HepG2 (cell line): Measurements from ENCODE around the gene N4BP2. TPM values are rescaled to one million over a fixed set of nuclear protein-coding genes. Genes with fewer than 3 reads are reported as not detected.

Experiments
- ETV6 ChIP-seq: sonication (generic); formaldehyde crosslinking; conservative IDR thresholded peaks from 2 replicates; pipeline ENCODE4 v1.4.0; 2020; ENCODE audit warnings: missing genetic modification reagents
- FOSL1 ChIP-seq: sonication (generic); formaldehyde crosslinking; IDR thresholded peaks from 2 replicates; pipeline ENCODE4 v1.9.0; 2021; ENCODE audit warnings: missing genetic modification reagents, borderline replicate concordance
- NFE2L1 ChIP-seq: sonication (generic); formaldehyde crosslinking; IDR thresholded peaks from 2 replicates; pipeline ENCODE4 v1.4.0; 2020; ENCODE audit warnings: missing genetic modification reagents, mild to moderate bottlenecking, borderline replicate concordance
- NFYC ChIP-seq: IDR thresholded peaks from 2 replicates; pipeline ENCODE4 v1.6.1; 2016; ENCODE audit warnings: missing genetic modification reagents, missing compliant biosample characterization
- POGZ ChIP-seq: sonication (generic); formaldehyde crosslinking; IDR thresholded peaks from 2 replicates; pipeline ENCODE4 v1.4.0; 2020; ENCODE audit warnings: mild to moderate bottlenecking, missing genetic modification reagents
- RFX5 ChIP-seq: IDR thresholded peaks from 2 replicates; pipeline ENCODE4 v1.6.1; 2011; ENCODE audit warnings: low read depth, low read length, improper control_type of control experiment
- RXRA ChIP-seq: sonication (generic); formaldehyde crosslinking; IDR thresholded peaks from 2 replicates; pipeline ENCODE4 v1.5.1; 2020; ENCODE audit warnings: missing genetic modification reagents
- SOX13 ChIP-seq, 3 experiments: fragments of 450-650 bp in 1 of 3; sonication (generic) in 1 of 3; formaldehyde crosslinking in 1 of 3; IDR thresholded peaks in 2 of 3; conservative IDR thresholded peaks in 1 of 3; 2 replicates each; pipeline versions ENCODE4 v1.5.0 to v1.6.1; 2016 to 2020; ENCODE audit warnings: antibody characterized with exemption in 1 of 3, mild to moderate bottlenecking in 1 of 3, missing compliant biosample characterization in 1 of 3, missing genetic modification reagents in 1 of 3, moderate library complexity in 1 of 3
- TBX3 ChIP-seq: fragments of 450-650 bp; IDR thresholded peaks from 2 replicates; pipeline ENCODE4 v1.6.1; 2017; ENCODE audit warnings: antibody characterized with exemption, mild to moderate bottlenecking, inconsistent platforms, borderline replicate concordance
- ZFP36L1 ChIP-seq: sonication (generic); formaldehyde crosslinking; IDR thresholded peaks from 2 replicates; pipeline ENCODE4 v1.8.0; 2022; ENCODE audit warnings: mild to moderate bottlenecking, missing genetic modification reagents, moderate library complexity
- ZNF143 ChIP-seq: sonication (generic); formaldehyde crosslinking; IDR thresholded peaks from 2 replicates; pipeline ENCODE4 v1.4.0; 2020; ENCODE audit warnings: missing genetic modification reagents
- ZNF160 ChIP-seq: sonication (generic); formaldehyde crosslinking; IDR thresholded peaks from 2 replicates; pipeline ENCODE4 v1.8.0; 2022; ENCODE audit warnings: mild to moderate bottlenecking, inconsistent platforms, missing genetic modification reagents
- ZNF383 ChIP-seq: sonication (generic); formaldehyde crosslinking; IDR thresholded peaks from 2 replicates; pipeline ENCODE4 v1.4.0; 2020; ENCODE audit warnings: missing genetic modification reagents, mild to moderate bottlenecking, borderline replicate concordance
- ZNF777 ChIP-seq: sonication (generic); formaldehyde crosslinking; IDR thresholded peaks from 2 replicates; pipeline ENCODE4 v1.4.0; 2020; ENCODE audit warnings: missing genetic modification reagents
- polyA plus RNA-seq, 8 experiments: library from polyadenylated mRNA; depleted of rRNA in 3 of 8; stranded (reverse) in 7 of 8; unstranded in 1 of 8; fragments of >200 nt; fragmentation: Illumina TruSeq in 4 of 8; extraction: Trizol in 4 of 8; gene quantifications; 2 replicates each; pipeline versions ENCODE4 v1.2.1 to v1.2.3, GENCODE V29; 2011 to 2016; ENCODE audit warnings: low read depth in 4 of 8, missing spikeins in 1 of 8, mixed read lengths in 1 of 8; ENCODE audit not compliant: insufficient read depth in 1 of 8
- total RNA-seq, 5 experiments: library from RNA; depleted of rRNA; stranded (reverse); fragments of >200 nt; fragmentation: Illumina TruSeq; extraction: Trizol; gene quantifications; 2 replicates each; pipeline ENCODE4 v1.2.3, GENCODE V29; 2016; ENCODE audit warnings: low read depth in 1 of 5
- TF ChIP-seq, protein P1 (sequence below), 2 experiments: sonication (generic) in 1 of 2; formaldehyde crosslinking in 1 of 2; IDR thresholded peaks; 2 replicates each; pipeline versions ENCODE4 v1.4.0 to v1.6.1; 2018 to 2020; ENCODE audit warnings: missing genetic modification reagents in 2 of 2, borderline replicate concordance in 1 of 2, low read depth in 1 of 2, mild to moderate bottlenecking in 1 of 2, missing biosample characterization in 1 of 2
- TF ChIP-seq, protein P2 (sequence below): IDR thresholded peaks from 2 replicates; pipeline ENCODE4 v1.6.1; 2012; ENCODE audit warnings: low read depth, low read length, improper control_type of control experiment
- TF ChIP-seq, protein P3 (sequence below): IDR thresholded peaks from 2 replicates; pipeline ENCODE4 v1.6.1; 2016
- TF ChIP-seq, protein P4 (sequence below): IDR thresholded peaks from 2 replicates; pipeline ENCODE4 v1.6.1; 2016; ENCODE audit warnings: missing compliant biosample characterization, missing genetic modification reagents, borderline replicate concordance
- TF ChIP-seq, protein P5 (sequence below): sonication (generic); formaldehyde crosslinking; IDR thresholded peaks from 2 replicates; pipeline ENCODE4 v1.5.0; 2020; ENCODE audit warnings: mild to moderate bottlenecking, low read depth, missing genetic modification reagents, borderline replicate concordance
- TF ChIP-seq, protein P6 (sequence below): sonication (generic); formaldehyde crosslinking; IDR thresholded peaks from 2 replicates; pipeline ENCODE4 v1.4.0; 2020; ENCODE audit warnings: mild to moderate bottlenecking, missing genetic modification reagents

Gene N4BP2
- total and polyA plus RNA-seq, 2 of the 13 experiments (the other 11 are each of a cell fraction or from before 2014, with no cell fraction given), result 5.6 to 12.9 TPM

DNA sequence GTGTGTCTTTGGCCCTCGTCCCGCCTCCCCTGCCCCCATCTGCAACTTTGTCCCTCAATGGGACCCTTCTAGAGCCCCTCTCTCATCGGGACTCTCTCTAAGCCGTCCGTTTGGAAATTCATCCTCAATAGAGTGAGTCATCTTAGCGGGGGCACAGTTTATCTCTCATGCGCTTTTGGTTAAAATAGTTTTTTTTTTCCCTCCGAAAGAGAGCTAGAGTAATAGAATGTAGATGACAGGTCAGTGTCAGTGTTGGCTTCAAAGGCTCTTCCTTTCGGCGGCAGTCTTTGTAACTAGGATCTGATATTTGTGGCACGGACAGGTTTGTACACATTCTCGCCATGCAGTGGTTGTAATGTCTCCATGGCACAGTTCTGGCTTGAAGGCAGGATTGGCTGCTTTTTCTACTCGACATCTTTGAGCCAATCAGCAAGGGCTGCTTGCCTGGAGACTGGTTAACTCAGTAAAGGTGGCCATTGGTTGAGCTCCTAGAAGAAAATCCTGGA is 989 bp downstream of the N4BP2 start (continued):
- TF ChIP-seq, protein P1, sequence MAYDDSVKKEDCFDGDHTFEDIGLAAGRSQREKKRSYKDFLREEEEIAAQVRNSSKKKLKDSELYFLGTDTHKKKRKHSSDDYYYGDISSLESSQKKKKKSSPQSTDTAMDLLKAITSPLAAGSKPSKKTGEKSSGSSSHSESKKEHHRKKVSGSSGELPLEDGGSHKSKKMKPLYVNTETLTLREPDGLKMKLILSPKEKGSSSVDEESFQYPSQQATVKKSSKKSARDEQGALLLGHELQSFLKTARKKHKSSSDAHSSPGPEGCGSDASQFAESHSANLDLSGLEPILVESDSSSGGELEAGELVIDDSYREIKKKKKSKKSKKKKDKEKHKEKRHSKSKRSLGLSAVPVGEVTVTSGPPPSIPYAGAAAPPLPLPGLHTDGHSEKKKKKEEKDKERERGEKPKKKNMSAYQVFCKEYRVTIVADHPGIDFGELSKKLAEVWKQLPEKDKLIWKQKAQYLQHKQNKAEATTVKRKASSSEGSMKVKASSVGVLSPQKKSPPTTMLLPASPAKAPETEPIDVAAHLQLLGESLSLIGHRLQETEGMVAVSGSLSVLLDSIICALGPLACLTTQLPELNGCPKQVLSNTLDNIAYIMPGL (CRISPR knock-in tag; IDR thresholded peaks at IDR 0.05; ENCODE audit: borderline replicate concordance in 1 of 2, low read depth in 1 of 2), result no peak; a peak in 1 of 4 replicates
- TF ChIP-seq NFE2L1 (CRISPR knock-in tag) (no peak), ZNF383 (CRISPR knock-in tag) (no peak), TBX3 (no peak), ETV6 (CRISPR knock-in tag) (no peak), ZNF143 (peak; percentile 9; the same call in 1 of the 2 replicates), NFYC (CRISPR knock-in tag) (peak; percentile 80), SOX13 (IDR thresholded peaks at IDR 0.05) (no peak), SOX13 (CRISPR knock-in tag; conservative IDR thresholded peaks at IDR 0.05 in 1 of 2, IDR thresholded peaks at IDR 0.05 in 1 of 2) (0 out of 4 replicates have a peak, but pooled peaks of 1 of the 2 experiments have one; percentile 4), POGZ (CRISPR knock-in tag) (peak; percentile 72), ZNF160 (CRISPR knock-in tag) (no peak), RXRA (CRISPR knock-in tag) (0 out of 2 replicates have a peak, but pooled peaks have one; percentile 8), FOSL1 (CRISPR knock-in tag) (no peak), ZFP36L1 (0 out of 2 replicates have a peak, but pooled peaks have one; percentile 8), RFX5 (peak; percentile 92), ZNF777 (CRISPR knock-in tag) (no peak)
- TF ChIP-seq, protein P2, sequence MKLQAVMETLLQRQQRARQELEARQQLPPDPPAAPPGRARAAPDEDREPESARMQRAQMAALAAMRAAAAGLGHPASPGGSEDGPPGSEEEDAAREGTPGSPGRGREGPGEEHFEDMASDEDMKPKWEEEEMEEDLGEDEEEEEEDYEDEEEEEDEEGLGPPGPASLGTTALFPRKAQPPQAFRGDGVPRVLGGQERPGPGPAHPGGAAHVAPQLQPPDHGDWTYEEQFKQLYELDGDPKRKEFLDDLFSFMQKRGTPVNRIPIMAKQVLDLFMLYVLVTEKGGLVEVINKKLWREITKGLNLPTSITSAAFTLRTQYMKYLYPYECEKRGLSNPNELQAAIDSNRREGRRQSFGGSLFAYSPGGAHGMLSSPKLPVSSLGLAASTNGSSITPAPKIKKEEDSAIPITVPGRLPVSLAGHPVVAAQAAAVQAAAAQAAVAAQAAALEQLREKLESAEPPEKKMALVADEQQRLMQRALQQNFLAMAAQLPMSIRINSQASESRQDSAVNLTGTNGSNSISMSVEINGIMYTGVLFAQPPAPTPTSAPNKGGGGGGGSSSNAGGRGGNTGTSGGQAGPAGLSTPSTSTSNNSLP, result no peak
- TF ChIP-seq, protein P3, sequence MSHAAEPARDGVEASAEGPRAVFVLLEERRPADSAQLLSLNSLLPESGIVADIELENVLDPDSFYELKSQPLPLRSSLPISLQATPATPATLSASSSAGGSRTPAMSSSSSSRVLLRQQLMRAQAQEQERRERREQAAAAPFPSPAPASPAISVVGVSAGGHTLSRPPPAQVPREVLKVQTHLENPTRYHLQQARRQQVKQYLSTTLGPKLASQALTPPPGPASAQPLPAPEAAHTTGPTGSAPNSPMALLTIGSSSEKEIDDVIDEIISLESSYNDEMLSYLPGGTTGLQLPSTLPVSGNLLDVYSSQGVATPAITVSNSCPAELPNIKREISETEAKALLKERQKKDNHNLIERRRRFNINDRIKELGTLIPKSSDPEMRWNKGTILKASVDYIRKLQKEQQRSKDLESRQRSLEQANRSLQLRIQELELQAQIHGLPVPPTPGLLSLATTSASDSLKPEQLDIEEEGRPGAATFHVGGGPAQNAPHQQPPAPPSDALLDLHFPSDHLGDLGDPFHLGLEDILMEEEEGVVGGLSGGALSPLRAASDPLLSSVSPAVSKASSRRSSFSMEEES (CRISPR knock-in tag), result 0 out of 2 replicates have a peak, but pooled peaks have one; percentile 43
- TF ChIP-seq, protein P4, sequence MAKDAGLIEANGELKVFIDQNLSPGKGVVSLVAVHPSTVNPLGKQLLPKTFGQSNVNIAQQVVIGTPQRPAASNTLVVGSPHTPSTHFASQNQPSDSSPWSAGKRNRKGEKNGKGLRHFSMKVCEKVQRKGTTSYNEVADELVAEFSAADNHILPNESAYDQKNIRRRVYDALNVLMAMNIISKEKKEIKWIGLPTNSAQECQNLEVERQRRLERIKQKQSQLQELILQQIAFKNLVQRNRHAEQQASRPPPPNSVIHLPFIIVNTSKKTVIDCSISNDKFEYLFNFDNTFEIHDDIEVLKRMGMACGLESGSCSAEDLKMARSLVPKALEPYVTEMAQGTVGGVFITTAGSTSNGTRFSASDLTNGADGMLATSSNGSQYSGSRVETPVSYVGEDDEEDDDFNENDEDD (CRISPR knock-in tag), result peak; percentile 45; the same call in 1 of the 2 replicates
- TF ChIP-seq, protein P5, sequence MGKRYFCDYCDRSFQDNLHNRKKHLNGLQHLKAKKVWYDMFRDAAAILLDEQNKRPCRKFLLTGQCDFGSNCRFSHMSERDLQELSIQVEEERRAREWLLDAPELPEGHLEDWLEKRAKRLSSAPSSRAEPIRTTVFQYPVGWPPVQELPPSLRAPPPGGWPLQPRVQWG (CRISPR knock-in tag), result no peak
- TF ChIP-seq, protein P6, sequence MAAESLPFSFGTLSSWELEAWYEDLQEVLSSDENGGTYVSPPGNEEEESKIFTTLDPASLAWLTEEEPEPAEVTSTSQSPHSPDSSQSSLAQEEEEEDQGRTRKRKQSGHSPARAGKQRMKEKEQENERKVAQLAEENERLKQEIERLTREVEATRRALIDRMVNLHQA (CRISPR knock-in tag), result no peak
